ENCODE results near the gene COLGALT1. TPM values are rescaled to one million over a fixed set of nuclear protein-coding genes. Genes with fewer than 3 reads are reported as not detected.

Gene COLGALT1
- total RNA-seq, 1 experiment from 2014 or later = 48.5 TPM

GRCh38 chr19:17543986-17544385, 11.5 kb upstream of the COLGALT1 start:
- Histone ChIP-seq H4K91ac (ENCODE audit: insufficient read length, low read depth, low read length) (no peak overlapping the region), H3K4me2 (ENCODE audit: insufficient read depth, insufficient read length, low read length) (no peak overlapping the region), H4K20me1 (ENCODE audit: control insufficient read depth, insufficient read depth, insufficient read length) (no peaks in the 10 kb centered on the region), H2BK5ac (ENCODE audit: insufficient read length, low read length) (no peak overlapping the region), H2BK120ac (ENCODE audit: low read depth, low read length, poor library complexity, severe bottlenecking) (no peak overlapping the region), H3K79me1 (ENCODE audit: insufficient read depth, low read depth, low read length, poor library complexity, severe bottlenecking) (no peaks in the 10 kb centered on the region), H3K14ac (ENCODE audit: insufficient read depth, low read length) (no peak overlapping the region), H4K5ac (ENCODE audit: insufficient read length, low read depth, low read length) (no peak overlapping the region), H3T11ph (ENCODE audit: low read length) (no peak overlapping the region), H2BK20ac (ENCODE audit: low read depth, low read length, poor library complexity, severe bottlenecking) (no peak overlapping the region), H3K23ac (ENCODE audit: insufficient read length, low read depth, low read length) (no peak overlapping the region), H3K9me3 (ENCODE audit: control insufficient read depth, low read depth, low read length) (no peaks in the 10 kb centered on the region), H3K56ac (ENCODE audit: insufficient read length, low read depth, low read length) (no peak overlapping the region), H3K27ac (ENCODE audit: insufficient read length, low read depth, low read length) (no peak overlapping the region), H2BK12ac (ENCODE audit: insufficient read length, low read depth, low read length) (no peak overlapping the region), H2BK15ac (ENCODE audit: low read depth, low read length) (no peak overlapping the region), H2AFZ (ENCODE audit: low read length) (no peak overlapping the region), H3K4ac (ENCODE audit: low read depth, low read length) (no peak overlapping the region), H4K8ac (replicated peaks; ENCODE audit: insufficient read length, low read depth, low read length) (no peak overlapping the region), H3K23me2 (ENCODE audit: insufficient read length, low read depth, low read length, poor library complexity, severe bottlenecking) (peaks cover 5% of the 10 kb centered on the region), H3K18ac (ENCODE audit: insufficient read length, low read depth, low read length) (no peak overlapping the region), H2AK5ac (ENCODE audit: insufficient read length, low read length) (no peak overlapping the region), H3K9ac (ENCODE audit: extremely low read depth, insufficient read length, low read length) (no peak overlapping the region), H3K4me1 (ENCODE audit: insufficient read depth, low read length) (no peaks in the 10 kb centered on the region), H3K79me2 (ENCODE audit: insufficient read depth, low read length) (no peaks in the 10 kb centered on the region), H3K27me3 (ENCODE audit: insufficient read depth, low read length) (no peaks in the 10 kb centered on the region)
- TF ChIP-seq CTCF (conservative IDR thresholded peaks at IDR 0.05) = no peak
- peaks cover 19% of the 10 kb centered on the region for H3K27me3 Mint-ChIP-seq (ENCODE audit: low read depth)
- H3K36me3 Mint-ChIP-seq (ENCODE audit: insufficient read depth in 1 of 3, low read depth in 3 of 3) = no peaks in the 10 kb centered on the region; a peak in 1 of 7 replicates
- peaks cover 2 to 3% of the 10 kb centered on the region in 2 experiments; a peak in 3 of 5 replicates for H3K9me3 Mint-ChIP-seq
- no peak overlapping the region for H3K27ac Mint-ChIP-seq
- no CpG with 5 or more reads among the region's 4 CpGs for WGBS (ENCODE audit: extremely low coverage, insufficient read length, low lambda C conversion rate)
- H3K4me3 Mint-ChIP-seq = no peak overlapping the region
- H3K4me1 Mint-ChIP-seq = peaks cover 3 to 6% of the 10 kb centered on the region in 2 experiments; a peak in 1 of 4 replicates
- DNase-seq = no peak
